ENCODE results near the gene SDR42E1.
A peak's percentile ranks its signal among the peaks of the same experiment; 100 is the strongest.

The SDR42E1 gene

DNA sequence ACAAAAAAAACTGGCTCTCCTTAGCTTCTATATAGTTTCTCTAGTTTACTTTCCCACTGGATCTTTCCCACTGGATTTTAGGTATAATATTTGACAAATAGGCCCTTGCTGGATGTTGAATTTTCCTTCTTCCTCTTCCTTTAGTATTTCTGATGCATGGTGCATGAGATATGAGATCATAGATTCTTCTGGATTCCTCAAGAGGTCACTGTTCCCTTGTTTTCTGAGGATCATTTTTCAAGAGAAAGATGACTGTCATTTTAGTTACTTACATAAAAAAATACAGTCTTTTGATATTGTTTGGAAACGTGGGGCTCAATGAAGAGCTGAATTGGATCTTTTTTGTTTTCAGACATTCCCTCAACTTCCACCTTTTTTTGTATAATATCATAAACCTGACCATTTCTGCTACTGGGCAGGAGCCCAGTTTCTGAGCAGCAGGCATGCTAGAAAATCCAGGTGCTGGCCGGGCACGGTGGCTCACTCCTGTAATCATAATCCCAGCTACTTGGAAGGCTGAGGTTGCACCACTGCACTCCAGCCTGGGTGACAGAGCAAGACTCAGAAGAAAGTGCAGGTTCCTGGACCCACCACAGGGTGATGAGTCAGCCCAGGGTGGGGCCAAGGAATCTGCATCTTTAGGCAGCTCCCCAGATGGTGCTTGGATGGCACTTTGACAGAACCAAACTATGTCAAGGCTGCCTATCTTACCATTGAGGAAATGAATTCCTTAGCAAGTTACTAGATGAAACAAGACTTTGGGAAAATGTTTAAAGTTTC, 70.3 kb downstream of the SDR42E1 start:
- peak in 1 of 2 experiments; percentile 30 for DNase-seq (ENCODE audit: low read depth in 2 of 2)

DNA sequence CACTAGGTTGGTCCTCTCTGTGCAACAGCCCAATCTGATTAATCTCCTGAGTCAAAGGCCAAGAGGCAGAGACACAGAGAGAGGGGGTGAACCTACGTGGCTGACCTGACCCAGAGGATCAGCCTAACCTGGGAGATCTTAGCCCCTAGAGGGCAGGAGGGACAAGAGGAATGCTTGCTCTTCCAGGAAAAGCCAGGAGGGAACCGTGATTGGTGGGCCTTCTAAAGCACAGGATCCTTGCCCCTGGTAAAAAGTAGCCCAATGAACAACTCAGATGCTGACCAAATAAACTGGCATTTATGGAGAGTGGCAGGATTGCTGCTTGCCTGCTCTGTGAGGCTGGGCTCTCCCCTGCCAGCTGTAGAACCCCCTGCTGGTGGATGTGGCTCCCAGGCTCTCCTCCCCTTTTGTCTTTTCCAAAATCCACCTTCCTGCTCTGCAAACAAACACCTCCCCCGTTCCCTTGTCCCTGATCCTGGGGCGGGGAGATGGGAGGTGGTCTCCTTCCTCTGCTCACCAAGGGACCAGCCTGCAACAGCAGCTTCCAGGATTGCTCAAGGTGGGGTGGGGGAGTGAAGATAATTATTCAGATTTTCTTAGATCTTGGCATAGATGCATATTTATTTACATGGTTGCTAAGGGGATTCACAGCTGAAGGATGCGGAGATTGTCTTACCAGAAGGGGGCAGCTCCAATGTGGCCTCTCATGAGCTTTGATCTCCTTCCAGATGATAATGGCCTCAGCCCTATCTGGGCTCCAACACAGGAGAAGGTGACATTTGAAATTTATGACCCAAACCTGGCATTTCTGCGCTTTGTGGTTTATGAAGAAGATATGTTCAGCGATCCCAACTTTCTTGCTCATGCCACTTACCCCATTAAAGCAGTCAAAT, 71.9 kb downstream of the SDR42E1 start:
- no peak for DNase-seq (ENCODE audit: low read depth in 2 of 2)
